ENCODE data around the gene REPIN1.
A peak's percentile ranks its signal among the peaks of the same experiment; 100 is the strongest.

REPIN1 gene

GRCh38 chr7:150388709-150389531 lies 20.3 kb downstream of the REPIN1 start:
- Histone ChIP-seq H3K27ac (ENCODE audit: low read depth, low read length) (no peak overlapping the region), H3K4me2 (ENCODE audit: low read length) (no peak overlapping the region), H3K36me3 (ENCODE audit: control insufficient read depth in 1 of 2, insufficient read depth in 2 of 2, low read length in 2 of 2) (peaks cover 22 to 24% of the 10 kb centered on the region in 2 experiments), H4K8ac (ENCODE audit: low read depth, low read length) (no peak overlapping the region), H3K79me2 (ENCODE audit: control insufficient read depth, insufficient read depth, low read length, poor library complexity) (peaks cover 3% of the 10 kb centered on the region), H4K12ac (ENCODE audit: low read depth, low read length) (no peak overlapping the region), H3K27me3 (ENCODE audit: insufficient read depth, low read length) (no peaks in the 10 kb centered on the region), H3K9ac (ENCODE audit: low read length) (no peak overlapping the region), H3K4ac (ENCODE audit: low read depth, low read length) (no peak overlapping the region), H4K91ac (ENCODE audit: low read depth, low read length) (no peak overlapping the region), H3K9me3 (ENCODE audit: insufficient read depth, low read depth, low read length) (no peaks in the 10 kb centered on the region), H3K23ac (ENCODE audit: low read length) (no peak overlapping the region), H2BK5ac (ENCODE audit: low read depth, low read length, poor library complexity) (no peak overlapping the region), H3K4me1 (ENCODE audit: control insufficient read depth in 1 of 2, insufficient read depth in 2 of 2, low read length in 2 of 2) (peaks cover 13 to 14% of the 10 kb centered on the region in 2 experiments), H3K18ac (ENCODE audit: low read length) (no peak overlapping the region), H3K14ac (ENCODE audit: low read length) (peak overlapping the region; percentile 8), H2BK120ac (ENCODE audit: insufficient read depth, low read length, poor library complexity) (no peak overlapping the region), H3K79me1 (ENCODE audit: low read length) (peaks cover 3% of the 10 kb centered on the region), H2AFZ (ENCODE audit: insufficient read depth, low read length, poor library complexity) (no peak overlapping the region), H2AK5ac (ENCODE audit: low read length) (no peak overlapping the region), H2BK12ac (ENCODE audit: low read length) (no peak overlapping the region), H3K4me3 (ENCODE audit: low read depth, low read length) (no peak overlapping the region)
- WGBS (ENCODE audit: extremely low coverage, insufficient coverage, insufficient read length): no CpG with 5 or more reads among the region's 20 CpGs
- DNase-seq: peak in 1 of 2 donors; percentile 45

GRCh38 chr7:150389532-150389816 lies 20.9 kb downstream of the REPIN1 start:
- Histone ChIP-seq H3K18ac (ENCODE audit: low read length) (no peak overlapping the region), H4K91ac (ENCODE audit: low read depth, low read length) (no peak overlapping the region), H3K9me3 (ENCODE audit: insufficient read depth, low read depth, low read length) (no peaks in the 10 kb centered on the region), H3K27ac (ENCODE audit: low read depth, low read length) (no peak overlapping the region), H2BK5ac (ENCODE audit: low read depth, low read length, poor library complexity) (no peak overlapping the region), H4K12ac (ENCODE audit: low read depth, low read length) (no peak overlapping the region), H2BK120ac (ENCODE audit: insufficient read depth, low read length, poor library complexity) (no peak overlapping the region), H3K4me1 (ENCODE audit: control insufficient read depth in 1 of 2, insufficient read depth in 2 of 2, low read length in 2 of 2) (peaks cover 8% of the 10 kb centered on the region in 2 experiments), H4K8ac (ENCODE audit: low read depth, low read length) (no peak overlapping the region), H3K36me3 (ENCODE audit: control insufficient read depth in 1 of 2, insufficient read depth in 2 of 2, low read length in 2 of 2) (peaks cover 22 to 24% of the 10 kb centered on the region in 2 experiments), H3K14ac (ENCODE audit: low read length) (no peak overlapping the region), H3K79me1 (ENCODE audit: low read length) (no peaks in the 10 kb centered on the region), H3K4me3 (ENCODE audit: low read depth, low read length) (no peak overlapping the region), H2AFZ (ENCODE audit: insufficient read depth, low read length, poor library complexity) (no peak overlapping the region), H3K79me2 (ENCODE audit: control insufficient read depth, insufficient read depth, low read length, poor library complexity) (no peaks in the 10 kb centered on the region), H2BK12ac (ENCODE audit: low read length) (no peak overlapping the region), H3K4ac (ENCODE audit: low read depth, low read length) (no peak overlapping the region), H3K9ac (ENCODE audit: low read length) (no peak overlapping the region), H3K27me3 (ENCODE audit: insufficient read depth, low read length) (no peaks in the 10 kb centered on the region), H3K4me2 (ENCODE audit: low read length) (no peak overlapping the region), H2AK5ac (ENCODE audit: low read length) (no peak overlapping the region), H3K23ac (ENCODE audit: low read length) (no peak overlapping the region)
- no peak for DNase-seq
- WGBS (ENCODE audit: extremely low coverage, insufficient coverage, insufficient read length): no CpG with 5 or more reads among the region's 5 CpGs

GRCh38 chr7:150390205-150390604 lies 21.6 kb downstream of the REPIN1 start:
- Histone ChIP-seq H3K36me3 (ENCODE audit: control insufficient read depth in 1 of 2, insufficient read depth in 2 of 2, low read length in 2 of 2) (peaks cover 22 to 24% of the 10 kb centered on the region in 2 experiments), H3K14ac (ENCODE audit: low read length) (no peak overlapping the region), H3K4me2 (ENCODE audit: low read length) (no peak overlapping the region), H3K18ac (ENCODE audit: low read length) (no peak overlapping the region), H3K27ac (ENCODE audit: low read depth, low read length) (no peak overlapping the region), H3K79me2 (ENCODE audit: control insufficient read depth, insufficient read depth, low read length, poor library complexity) (no peaks in the 10 kb centered on the region), H3K4ac (ENCODE audit: low read depth, low read length) (no peak overlapping the region), H4K8ac (ENCODE audit: low read depth, low read length) (no peak overlapping the region), H3K9me3 (ENCODE audit: insufficient read depth, low read depth, low read length) (no peaks in the 10 kb centered on the region), H2BK120ac (ENCODE audit: insufficient read depth, low read length, poor library complexity) (no peak overlapping the region), H3K27me3 (ENCODE audit: insufficient read depth, low read length) (no peaks in the 10 kb centered on the region), H3K23ac (ENCODE audit: low read length) (no peak overlapping the region), H3K4me1 (ENCODE audit: control insufficient read depth in 1 of 2, insufficient read depth in 2 of 2, low read length in 2 of 2) (peaks cover 3% of the 10 kb centered on the region in 2 experiments), H3K4me3 (ENCODE audit: low read depth, low read length) (no peak overlapping the region), H4K91ac (ENCODE audit: low read depth, low read length) (no peak overlapping the region), H4K12ac (ENCODE audit: low read depth, low read length) (no peak overlapping the region), H3K79me1 (ENCODE audit: low read length) (no peaks in the 10 kb centered on the region), H2AFZ (ENCODE audit: insufficient read depth, low read length, poor library complexity) (no peak overlapping the region), H3K9ac (ENCODE audit: low read length) (no peak overlapping the region), H2BK12ac (ENCODE audit: low read length) (no peak overlapping the region), H2BK5ac (ENCODE audit: low read depth, low read length, poor library complexity) (no peak overlapping the region), H2AK5ac (ENCODE audit: low read length) (no peak overlapping the region)
- DNase-seq: no peak
- WGBS (ENCODE audit: extremely low coverage, insufficient coverage, insufficient read length): no CpG with 5 or more reads among the region's 7 CpGs

GRCh38 chr7:150393325-150393724 lies 24.7 kb downstream of the REPIN1 start:
- WGBS (ENCODE audit: extremely low coverage, insufficient coverage, insufficient read length): no CpG with 5 or more reads among the region's 3 CpGs
- H4K12ac ChIP-seq (ENCODE audit: low read depth, low read length): no peak overlapping the region

More at GRCh38 chr7:150393325-150393724, 24.7 kb downstream of the REPIN1 start:
- no peak overlapping the region for H3K27ac ChIP-seq (ENCODE audit: low read depth, low read length)
- no peak overlapping the region for H3K18ac ChIP-seq (ENCODE audit: low read length)
- H3K23ac ChIP-seq (ENCODE audit: low read length): no peak overlapping the region
- H3K4me3 ChIP-seq (ENCODE audit: low read depth, low read length): no peak overlapping the region
- H3K79me2 ChIP-seq (ENCODE audit: control insufficient read depth, insufficient read depth, low read length, poor library complexity): peaks cover 3% of the 10 kb centered on the region
- H4K91ac ChIP-seq (ENCODE audit: low read depth, low read length): no peak overlapping the region
- peaks cover 14 to 18% of the 10 kb centered on the region in 2 experiments for H3K4me1 ChIP-seq (ENCODE audit: control insufficient read depth in 1 of 2, insufficient read depth in 2 of 2, low read length in 2 of 2)
- H3K79me1 ChIP-seq (ENCODE audit: low read length): peaks cover 14% of the 10 kb centered on the region
- H3K36me3 ChIP-seq (ENCODE audit: control insufficient read depth in 1 of 2, insufficient read depth in 2 of 2, low read length in 2 of 2): peaks cover 33 to 34% of the 10 kb centered on the region in 2 experiments
- H3K27me3 ChIP-seq (ENCODE audit: insufficient read depth, low read length): no peaks in the 10 kb centered on the region
- H3K9ac ChIP-seq (ENCODE audit: low read length): no peak overlapping the region
- DNase-seq: no peak
- H2BK12ac ChIP-seq (ENCODE audit: low read length): no peak overlapping the region
- H2BK5ac ChIP-seq (ENCODE audit: low read depth, low read length, poor library complexity): no peak overlapping the region
- no peak overlapping the region for H2BK120ac ChIP-seq (ENCODE audit: insufficient read depth, low read length, poor library complexity)
- no peak overlapping the region for H2AFZ ChIP-seq (ENCODE audit: insufficient read depth, low read length, poor library complexity)
- no peak overlapping the region for H3K4me2 ChIP-seq (ENCODE audit: low read length)
- no peak overlapping the region for H4K8ac ChIP-seq (ENCODE audit: low read depth, low read length)
- H3K14ac ChIP-seq (ENCODE audit: low read length): no peak overlapping the region
- no peak overlapping the region for H3K4ac ChIP-seq (ENCODE audit: low read depth, low read length)
- no peak overlapping the region for H2AK5ac ChIP-seq (ENCODE audit: low read length)
- no peaks in the 10 kb centered on the region for H3K9me3 ChIP-seq (ENCODE audit: insufficient read depth, low read depth, low read length)
